ENCODE results near the gene DCAF11. TPM values are rescaled to one million over a fixed set of nuclear protein-coding genes. Genes with fewer than 3 reads are reported as not detected.

DCAF11 gene
- total RNA-seq, 1 donor from 2014 or later: 26.9 TPM

- no peak overlapping the region for H3K4me3 ChIP-seq (ENCODE audit: insufficient read depth, low read depth, low read length)
- peaks cover 36% of the 10 kb centered on the region for H3K36me3 ChIP-seq (ENCODE audit: insufficient read depth, low read length)
- no peaks in the 10 kb centered on the region for H3K9me3 ChIP-seq (ENCODE audit: insufficient read depth, low read depth, low read length)
- no peak for FAIRE-seq
- H3K27ac Mint-ChIP-seq (ENCODE audit: unreplicated experiment): peak overlapping the region; percentile 99
- H3K4me3 Mint-ChIP-seq (ENCODE audit: unreplicated experiment): no peak overlapping the region
- H3K9me3 Mint-ChIP-seq (ENCODE audit: unreplicated experiment): no peaks in the 10 kb centered on the region
- peaks cover 20% of the 10 kb centered on the region for H3K4me1 Mint-ChIP-seq (ENCODE audit: low read depth, unreplicated experiment)
- H3K4me1 ChIP-seq (ENCODE audit: insufficient read depth, low read length): peaks cover 12% of the 10 kb centered on the region
- no peak overlapping the region for H3K9ac ChIP-seq (ENCODE audit: low read length)
- peaks cover 26% of the 10 kb centered on the region for H4K20me1 ChIP-seq (ENCODE audit: insufficient read depth, low read length)
- no peak for DNase-seq (ENCODE audit: low read depth)
- peaks cover 12% of the 10 kb centered on the region for H3K79me2 ChIP-seq (ENCODE audit: insufficient read depth, low read length)
- no peaks in the 10 kb centered on the region for H3K27me3 Mint-ChIP-seq (ENCODE audit: low read depth, unreplicated experiment)
- peak overlapping the region; percentile 94 for H3K4me2 ChIP-seq (ENCODE audit: low read length)
- no peak overlapping the region for H2AFZ ChIP-seq (ENCODE audit: low read depth, low read length)
- no peaks in the 10 kb centered on the region for H3K27me3 ChIP-seq (ENCODE audit: insufficient read depth, low read length)
- H3K27ac ChIP-seq (ENCODE audit: low read depth, low read length): peak overlapping the region; percentile 23
- TF ChIP-seq CTCF (IDR thresholded peaks at IDR 0.05; ENCODE audit: insufficient read depth, low read depth, low read length): no peak
- TF ChIP-seq EZH2 (IDR thresholded peaks at IDR 0.05; ENCODE audit: insufficient read depth, low read length): no peak
- H3K36me3 Mint-ChIP-seq (ENCODE audit: low read depth, unreplicated experiment): peaks cover 43% of the 10 kb centered on the region
These were observed 45.9 kb downstream of the DCAF11 start for GRCh38 chr14:24160499-24160849.

- no peak for FAIRE-seq
- no peaks in the 10 kb centered on the region for H3K27me3 Mint-ChIP-seq (ENCODE audit: low read depth, unreplicated experiment)
These were observed 46.5 kb downstream of the DCAF11 start, which contains the start of gene IRF9 for GRCh38 chr14:24160850-24161804. TSS of gene IRF9 (plus strand) at chr14:24161265. CDS start at chr14:24162145, 880 bp downstream.

More at GRCh38 chr14:24160850-24161804, 46.5 kb downstream of the DCAF11 start, which contains the start of gene IRF9:
- peak within 1 kb of the TSS; percentile 94 for H3K4me2 ChIP-seq (ENCODE audit: low read length)
- H3K27me3 ChIP-seq (ENCODE audit: insufficient read depth, low read length): no peaks in the 10 kb centered on the region
- Mint-ChIP-seq H3K36me3 (ENCODE audit: low read depth, unreplicated experiment) (peaks cover 42% of the 10 kb centered on the region), H3K4me3 (ENCODE audit: unreplicated experiment) (peak within 1 kb of the TSS; percentile 93), H3K9me3 (ENCODE audit: unreplicated experiment) (no peaks in the 10 kb centered on the region), H3K4me1 (ENCODE audit: low read depth, unreplicated experiment) (peaks cover 20% of the 10 kb centered on the region), H3K27ac (ENCODE audit: unreplicated experiment) (peak within 1 kb of the TSS; percentile 99)
- peak; percentile 78 for DNase-seq (ENCODE audit: low read depth)
- peaks cover 33% of the 10 kb centered on the region for H3K36me3 ChIP-seq (ENCODE audit: insufficient read depth, low read length)
- peak within 1 kb of the TSS; percentile 86 for H3K27ac ChIP-seq (ENCODE audit: low read depth, low read length)
- H2AFZ ChIP-seq (ENCODE audit: low read depth, low read length): peak within 1 kb of the TSS; percentile 62
- peaks cover 12% of the 10 kb centered on the region for H3K4me1 ChIP-seq (ENCODE audit: insufficient read depth, low read length)
- TF ChIP-seq CTCF (IDR thresholded peaks at IDR 0.05; ENCODE audit: insufficient read depth, low read depth, low read length) (peak; percentile 96), EZH2 (IDR thresholded peaks at IDR 0.05; ENCODE audit: insufficient read depth, low read length) (no peak)
- H3K79me2 ChIP-seq (ENCODE audit: insufficient read depth, low read length): peaks cover 12% of the 10 kb centered on the region
- H3K4me3 ChIP-seq (ENCODE audit: insufficient read depth, low read depth, low read length): peak within 1 kb of the TSS; percentile 74
- peaks cover 30% of the 10 kb centered on the region for H4K20me1 ChIP-seq (ENCODE audit: insufficient read depth, low read length)
- H3K9ac ChIP-seq (ENCODE audit: low read length): peak within 1 kb of the TSS; percentile 90
- no peaks in the 10 kb centered on the region for H3K9me3 ChIP-seq (ENCODE audit: insufficient read depth, low read depth, low read length)

Measured in astrocyte (in vitro differentiated cells and primary cell).